GM21526 (cell line): Measurements from ENCODE around the gene DOC2A.

Experiments used
- ATAC-seq: cut with Tn5 transposase; IDR thresholded peaks from one replicate; pipeline ENCODE4 v1.9.1; 2021; ENCODE audit warnings: moderate library complexity; ENCODE audit not compliant: unreplicated experiment, low FRiP score

DOC2A gene

GRCh38 chr16:29990034-29990433 lies 20.8 kb downstream of the DOC2A start:
- no peak for ATAC-seq

- no peak for ATAC-seq
Measured at GRCh38 chr16:29989111-29989858, 21.5 kb downstream of the DOC2A start.

DNA sequence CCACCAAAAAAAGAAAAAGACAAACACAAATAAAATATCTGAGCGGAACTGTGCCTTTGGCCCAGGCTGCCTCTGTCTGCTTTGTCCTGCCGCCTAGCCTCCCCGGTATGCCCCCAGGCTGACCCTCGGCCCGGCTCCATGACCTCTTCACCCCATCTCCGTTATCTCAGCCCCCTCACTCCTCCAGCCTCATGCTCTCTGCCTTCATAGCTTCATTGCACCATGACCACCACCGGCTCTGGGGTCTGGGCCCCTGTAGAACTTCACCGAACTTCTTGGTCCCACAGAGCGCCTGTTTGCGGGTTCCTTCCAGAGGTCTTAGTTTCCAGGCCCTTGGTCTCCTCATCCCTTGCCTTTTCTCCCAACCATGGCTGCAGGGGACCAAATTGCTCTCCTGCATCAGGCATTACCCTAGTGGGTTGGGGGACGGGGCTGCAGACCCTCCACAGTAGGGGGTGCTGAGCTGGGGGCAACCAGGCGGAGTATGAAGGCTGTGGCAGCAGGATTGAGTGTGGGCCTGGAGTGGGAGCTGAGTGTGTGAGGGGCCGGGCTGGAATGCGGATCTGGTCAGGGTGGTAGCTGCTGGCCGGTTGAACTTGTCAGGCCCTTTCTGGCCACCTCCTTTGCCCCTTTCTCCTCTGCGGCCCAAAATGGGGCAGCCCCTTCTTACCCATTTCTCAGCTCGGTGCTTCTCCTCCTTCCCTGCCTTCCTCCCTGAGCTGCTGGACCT lies 22.3 kb downstream of the DOC2A start:
- no peak for ATAC-seq

GRCh38 chr16:29987371-29988085 lies 23.3 kb downstream of the DOC2A start:
- no peak for ATAC-seq

- ATAC-seq, result no peak
Measured at GRCh38 chr16:29986931-29987330, 23.9 kb downstream of the DOC2A start.

- no peak for ATAC-seq
Measured at GRCh38 chr16:29986231-29986630, 24.6 kb downstream of the DOC2A start.

GRCh38 chr16:29985271-29985811 lies 25.5 kb downstream of the DOC2A start:
- ATAC-seq, result no peak

- no peak for ATAC-seq
Measured at GRCh38 chr16:29984764-29985147, 26.1 kb downstream of the DOC2A start.

GRCh38 chr16:29984137-29984763 lies 26.6 kb downstream of the DOC2A start:
- ATAC-seq, result no peak

GRCh38 chr16:29983420-29984136 lies 27.2 kb downstream of the DOC2A start:
- no peak for ATAC-seq

DNA sequence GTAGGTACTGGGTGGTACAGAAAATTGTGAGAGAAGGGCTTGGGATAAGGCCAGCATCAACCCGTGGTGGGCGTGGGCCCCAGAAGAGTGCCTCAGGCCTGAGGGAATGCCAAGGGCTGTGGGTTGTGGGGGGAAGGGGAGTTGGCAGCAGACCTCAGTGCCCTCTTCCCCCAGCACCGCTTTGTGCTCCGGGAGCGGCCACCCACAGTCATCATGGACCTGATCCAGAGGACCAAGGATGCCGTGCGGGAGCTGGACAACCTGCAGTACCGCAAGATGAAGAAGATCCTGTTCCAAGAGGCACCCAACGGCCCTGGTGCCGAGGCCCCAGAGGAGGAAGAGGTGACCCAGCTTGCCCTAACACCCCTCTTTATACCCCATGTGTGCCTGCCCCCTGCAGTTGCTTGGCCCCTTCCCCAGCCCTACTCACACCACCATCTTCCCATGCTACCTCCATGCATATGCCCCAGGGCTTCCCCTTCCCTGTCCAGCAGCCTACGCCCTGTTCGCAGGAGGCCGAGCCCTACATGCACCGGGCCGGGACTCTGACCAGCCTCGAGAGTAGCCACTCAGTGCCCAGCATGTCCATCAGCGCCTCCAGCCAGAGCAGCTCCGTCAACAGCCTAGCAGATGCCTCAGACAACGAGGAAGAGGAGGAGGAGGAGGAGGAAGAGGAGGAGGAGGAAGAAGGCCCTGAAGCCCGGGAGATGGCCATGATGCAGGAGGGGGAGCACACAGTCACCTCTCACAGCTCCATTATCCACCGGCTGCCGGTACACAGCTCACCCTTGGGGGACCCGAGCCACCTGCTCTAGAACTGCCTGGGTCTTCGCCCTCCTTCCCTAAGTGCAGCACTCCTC lies 28.0 kb downstream of the DOC2A start:
- ATAC-seq, result no peak

GRCh38 chr16:29978564-29979270 lies 32.1 kb downstream of the DOC2A start:
- no peak for ATAC-seq

- no peak for ATAC-seq
Measured at GRCh38 chr16:29978081-29978480, 32.7 kb downstream of the DOC2A start.

- ATAC-seq, result no peak
Measured at GRCh38 chr16:29977063-29977825, 33.6 kb downstream of the DOC2A start.

GRCh38 chr16:29975811-29976511 lies 34.9 kb downstream of the DOC2A start:
- ATAC-seq, result no peak

DNA sequence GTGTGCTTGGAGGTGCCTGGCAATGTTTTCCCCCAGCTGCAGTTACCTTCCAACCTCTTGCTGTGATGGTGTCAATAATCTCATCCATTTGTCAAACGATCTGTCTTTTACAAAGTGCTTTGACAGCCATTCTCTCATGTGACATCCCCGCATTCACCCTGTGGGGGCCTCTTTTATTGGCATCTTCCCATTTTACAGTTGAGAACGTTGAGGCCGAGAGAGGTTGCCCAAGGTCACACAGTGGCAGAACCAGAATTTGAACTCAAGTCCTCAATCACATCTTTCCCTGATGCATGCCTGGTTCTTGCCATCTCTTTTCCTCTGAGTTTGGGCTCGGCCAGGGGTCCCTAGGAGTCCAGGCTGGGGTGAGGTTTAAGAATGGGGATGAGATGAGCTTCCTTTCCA lies 35.7 kb downstream of the DOC2A start:
- no peak for ATAC-seq
